Right renal cortex interstitium (tissue), 3 donors: Measurements from ENCODE around the gene KIF6. TPM values are rescaled to one million over a fixed set of nuclear protein-coding genes. Genes with fewer than 3 reads are reported as not detected.

Experiments
- DNase-seq, 3 donors: peaks; one replicate each; pipeline ENCODE4 v3.0.0-alpha.2; 2013; ENCODE audit warnings: low read depth in 3 of 3, low spot score in 2 of 3
- polyA plus RNA-seq, 3 donors: library from polyadenylated mRNA; unstranded; fragments of 120-200 nt; gene quantifications; one replicate each; pipeline ENCODE4 v1.2.1, GENCODE V29; 2013; ENCODE audit not compliant: insufficient read length in 3 of 3

KIF6 gene
- polyA plus RNA-seq, 3 donors: 3.9 to 4.7 (median 4.4) TPM

GRCh38 chr6:39560915-39561314 lies 164.3 kb downstream of the KIF6 start:
- no peak for DNase-seq

- DNase-seq: no peak
Measured at GRCh38 chr6:39558591-39559190, 166.5 kb downstream of the KIF6 start.

GRCh38 chr6:39558079-39558478 lies 167.1 kb downstream of the KIF6 start:
- no peak for DNase-seq

GRCh38 chr6:39555136-39555535 lies 170.1 kb downstream of the KIF6 start:
- no peak for DNase-seq

GRCh38 chr6:39553860-39554802 lies 171.1 kb downstream of the KIF6 start:
- no peak for DNase-seq

- DNase-seq: no peak
Measured at GRCh38 chr6:39553029-39553428, 172.2 kb downstream of the KIF6 start.

GRCh38 chr6:39550191-39550590 lies 175.0 kb downstream of the KIF6 start:
- DNase-seq: no peak

GRCh38 chr6:39546731-39547130 lies 178.5 kb downstream of the KIF6 start:
- no peak for DNase-seq

GRCh38 chr6:39543950-39544349 lies 181.3 kb downstream of the KIF6 start:
- no peak for DNase-seq

- no peak for DNase-seq
Measured at GRCh38 chr6:39543095-39543494, 182.1 kb downstream of the KIF6 start.

GRCh38 chr6:39540454-39540853 lies 184.8 kb downstream of the KIF6 start:
- no peak for DNase-seq

GRCh38 chr6:39530201-39530759 lies 194.9 kb downstream of the KIF6 start:
- no peak for DNase-seq

GRCh38 chr6:39527792-39528564 lies 197.2 kb downstream of the KIF6 start:
- no peak for DNase-seq

- no peak for DNase-seq
Measured at GRCh38 chr6:39524007-39524406, 201.2 kb downstream of the KIF6 start.

GRCh38 chr6:39521958-39522357 lies 203.2 kb downstream of the KIF6 start:
- no peak for DNase-seq

- no peak for DNase-seq
Measured at GRCh38 chr6:39520916-39521315, 204.3 kb downstream of the KIF6 start.

GRCh38 chr6:39520411-39520810 lies 204.8 kb downstream of the KIF6 start:
- no peak for DNase-seq

- DNase-seq: no peak
Measured at GRCh38 chr6:39518221-39518620, 207.0 kb downstream of the KIF6 start.

GRCh38 chr6:39517756-39518155 lies 207.5 kb downstream of the KIF6 start:
- DNase-seq: no peak

GRCh38 chr6:39516471-39516870 lies 208.7 kb downstream of the KIF6 start:
- no peak for DNase-seq

GRCh38 chr6:39515471-39515870 lies 209.7 kb downstream of the KIF6 start:
- DNase-seq: no peak
